A549 (cell line): ENCODE results near the gene LEMD1.

ENCODE experiments used
- FOSB ChIP-seq: fragments of 250-450 bp; sonication (Bioruptor Pico); IDR thresholded peaks from 2 replicates; pipeline ENCODE4 v1.5.0; 2020; ENCODE audit warnings: mild to moderate bottlenecking, moderate library complexity
- JUNB ChIP-seq: fragments of >200 bp; sonication (Bioruptor Twin); formaldehyde crosslinking; IDR thresholded peaks from 2 replicates; pipeline ENCODE4 v1.6.1; 2016
- PBX3 ChIP-seq: IDR thresholded peaks from 2 replicates; pipeline ENCODE4 v1.6.1; 2012
- POLR2A ChIP-seq: IDR thresholded peaks from 2 replicates; pipeline ENCODE4 v1.6.1; 2012; ENCODE audit warnings: mild to moderate bottlenecking, low read length
- SMC3 ChIP-seq: fragments of >200 bp; sonication (Bioruptor Twin); formaldehyde crosslinking; IDR thresholded peaks from 3 replicates; pipeline ENCODE4 v1.6.1; 2018; ENCODE audit warnings: inconsistent platforms
- TF ChIP-seq, protein P1 (sequence below): fragments of >200 bp; sonication (Bioruptor Twin); formaldehyde crosslinking; IDR thresholded peaks from 3 replicates; pipeline ENCODE4 v1.5.1; 2016

GRCh38 chr1:205440121-205440475, 18.2 kb upstream of the LEMD1 start:
- TF ChIP-seq PBX3: no peak
- TF ChIP-seq, protein P1, sequence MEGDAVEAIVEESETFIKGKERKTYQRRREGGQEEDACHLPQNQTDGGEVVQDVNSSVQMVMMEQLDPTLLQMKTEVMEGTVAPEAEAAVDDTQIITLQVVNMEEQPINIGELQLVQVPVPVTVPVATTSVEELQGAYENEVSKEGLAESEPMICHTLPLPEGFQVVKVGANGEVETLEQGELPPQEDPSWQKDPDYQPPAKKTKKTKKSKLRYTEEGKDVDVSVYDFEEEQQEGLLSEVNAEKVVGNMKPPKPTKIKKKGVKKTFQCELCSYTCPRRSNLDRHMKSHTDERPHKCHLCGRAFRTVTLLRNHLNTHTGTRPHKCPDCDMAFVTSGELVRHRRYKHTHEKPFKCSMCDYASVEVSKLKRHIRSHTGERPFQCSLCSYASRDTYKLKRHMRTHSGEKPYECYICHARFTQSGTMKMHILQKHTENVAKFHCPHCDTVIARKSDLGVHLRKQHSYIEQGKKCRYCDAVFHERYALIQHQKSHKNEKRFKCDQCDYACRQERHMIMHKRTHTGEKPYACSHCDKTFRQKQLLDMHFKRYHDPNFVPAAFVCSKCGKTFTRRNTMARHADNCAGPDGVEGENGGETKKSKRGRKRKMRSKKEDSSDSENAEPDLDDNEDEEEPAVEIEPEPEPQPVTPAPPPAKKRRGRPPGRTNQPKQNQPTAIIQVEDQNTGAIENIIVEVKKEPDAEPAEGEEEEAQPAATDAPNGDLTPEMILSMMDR: no peak
- no peak for TF ChIP-seq JUNB
- no peak for TF ChIP-seq SMC3
- TF ChIP-seq FOSB: no peak
- no peak for TF ChIP-seq POLR2A
